Heart left ventricle (tissue), 13 donors: ENCODE data around the gene CFAP99.

Experiments
- CTCF ChIP-seq, 12 donors: fragments of 200-600 bp; sonication (generic) in 4 of 12; IDR thresholded peaks; one replicate each; pipeline versions ENCODE4 v1.5.0 to v1.8.0; 2018 to 2022; ENCODE audit warnings: antibody characterized with exemption in 12 of 12, mild to moderate bottlenecking in 5 of 12
- POLR2A ChIP-seq, 2 donors: fragments of 450-650 bp; IDR thresholded peaks; one replicate each; pipeline ENCODE4 v1.6.1; 2017; ENCODE audit warnings: antibody characterized with exemption in 2 of 2, mild to moderate bottlenecking in 2 of 2, moderate library complexity in 2 of 2
- donor health status: ischemic (EF 13 %, LVEDD 7.1; RV severe dilation, severe dysfunction).
- donor health status: DM: no; HTN: yes; CAD: no.
- donor health status: DM: no; HTN: no; CAD: no.
- donor health status: ischemic (EF 25% LVEDD 6.9; RV normal size, moderate dysfunction).
- donor health status: ischemic (EF 25% LVEDD 5.7; RV mildly dilated, moderate dysfunction).
- donor health status: ischemic (EF 35%, LVEDD 5.7; RV mildly dilated, moderate dysfunction).
- donor health status: nonischemic (EF 11% LVEDD 7.7; RV severe dilation, severe dysfunction).
- donor health status: DM: yes; HTN: yes; CAD: no.
- donor health status: PGD.
- donor health status: ischemic (EF 29% LVEDD 5.4; RV normal size, mild dysfunction).
- donor health status: nonischemic (EF 23%, LVEDD 6.1; RV moderate dilation, normal function).

- TF ChIP-seq CTCF (IDR thresholded peaks at IDR 0.05) (no peak), POLR2A (IDR thresholded peaks at IDR 0.05) (no peak)
Measured at GRCh38 chr4:2482693-2483092, 63.9 kb downstream of the CFAP99 start.
